HG03460 (cell line): Measurements from ENCODE around the gene HCFC1.

Experiments used
- ATAC-seq: cut with Tn5 transposase; IDR thresholded peaks from one replicate; pipeline ENCODE4 v1.9.1; 2021; ENCODE audit not compliant: unreplicated experiment

The HCFC1 gene

DNA sequence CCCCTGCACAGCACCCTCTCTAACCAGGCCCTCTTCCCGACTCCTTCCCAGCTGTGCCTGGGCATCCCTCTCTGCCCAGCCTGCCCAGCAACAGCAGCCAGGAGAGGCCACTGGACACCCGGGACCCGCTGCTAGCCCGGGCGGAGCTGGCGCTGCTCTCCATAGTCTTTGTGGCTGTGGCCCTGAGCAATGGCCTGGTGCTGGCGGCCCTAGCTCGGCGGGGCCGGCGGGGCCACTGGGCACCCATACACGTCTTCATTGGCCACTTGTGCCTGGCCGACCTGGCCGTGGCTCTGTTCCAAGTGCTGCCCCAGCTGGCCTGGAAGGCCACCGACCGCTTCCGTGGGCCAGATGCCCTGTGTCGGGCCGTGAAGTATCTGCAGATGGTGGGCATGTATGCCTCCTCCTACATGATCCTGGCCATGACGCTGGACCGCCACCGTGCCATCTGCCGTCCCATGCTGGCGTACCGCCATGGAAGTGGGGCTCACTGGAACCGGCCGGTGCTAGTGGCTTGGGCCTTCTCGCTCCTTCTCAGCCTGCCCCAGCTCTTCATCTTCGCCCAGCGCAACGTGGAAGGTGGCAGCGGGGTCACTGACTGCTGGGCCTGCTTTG, 66.0 kb downstream of the HCFC1 start:
- ATAC-seq: no peak

DNA sequence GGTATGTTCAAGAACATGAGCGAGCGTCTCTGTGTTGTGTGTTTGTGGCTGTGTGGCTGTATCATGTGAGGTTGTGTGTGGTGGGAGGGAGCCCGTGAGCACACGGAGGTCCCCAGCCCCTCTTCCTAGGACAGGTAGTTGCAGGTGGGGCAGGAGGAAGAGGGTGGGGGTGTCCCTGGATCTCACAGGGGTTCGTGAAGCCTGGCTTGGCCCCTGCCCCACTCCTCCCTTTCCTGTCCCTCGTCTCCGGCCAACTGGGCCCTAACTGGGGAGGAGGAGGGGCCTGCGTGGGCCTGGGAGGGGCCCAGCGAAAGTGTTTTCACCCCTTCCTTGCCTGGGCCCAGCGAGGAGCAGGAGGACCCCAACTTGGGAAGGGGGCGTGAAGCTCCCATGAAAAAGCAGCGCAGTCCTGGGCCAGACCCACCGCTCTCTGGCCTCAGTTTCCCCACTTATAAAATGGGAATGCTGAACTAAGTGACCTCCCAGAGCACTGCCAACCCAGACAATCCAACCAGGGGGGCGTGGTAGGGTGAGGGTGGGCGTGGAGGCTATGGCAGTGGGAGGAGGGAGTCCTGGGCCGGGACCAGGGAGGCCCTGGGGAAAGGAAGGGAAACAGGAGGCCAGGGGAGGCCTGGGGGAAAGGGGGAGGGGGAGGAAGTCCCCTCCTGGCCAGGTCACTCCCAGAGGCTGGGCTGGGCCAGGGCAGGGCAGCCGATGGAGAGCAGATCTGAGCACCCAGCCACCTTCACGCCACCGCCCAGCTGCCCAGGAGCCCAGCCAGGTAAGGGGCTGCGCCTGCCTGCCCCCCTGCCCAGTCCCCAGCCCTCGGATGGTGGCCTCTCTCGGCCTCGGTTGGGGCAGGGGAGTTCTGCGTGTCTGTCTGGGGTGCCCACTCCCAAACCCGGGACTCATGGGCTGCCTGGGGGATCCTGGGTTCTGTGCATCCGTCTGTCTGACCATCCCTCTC, 67.3 kb downstream of the HCFC1 start, which contains the start of gene AVPR2:
Gene AVPR2, plus strand, starts transcription at position 683 of the 967 bp plus-strand sequence. CDS start 473 bp downstream, outside the sequence.
- no peak for ATAC-seq

DNA sequence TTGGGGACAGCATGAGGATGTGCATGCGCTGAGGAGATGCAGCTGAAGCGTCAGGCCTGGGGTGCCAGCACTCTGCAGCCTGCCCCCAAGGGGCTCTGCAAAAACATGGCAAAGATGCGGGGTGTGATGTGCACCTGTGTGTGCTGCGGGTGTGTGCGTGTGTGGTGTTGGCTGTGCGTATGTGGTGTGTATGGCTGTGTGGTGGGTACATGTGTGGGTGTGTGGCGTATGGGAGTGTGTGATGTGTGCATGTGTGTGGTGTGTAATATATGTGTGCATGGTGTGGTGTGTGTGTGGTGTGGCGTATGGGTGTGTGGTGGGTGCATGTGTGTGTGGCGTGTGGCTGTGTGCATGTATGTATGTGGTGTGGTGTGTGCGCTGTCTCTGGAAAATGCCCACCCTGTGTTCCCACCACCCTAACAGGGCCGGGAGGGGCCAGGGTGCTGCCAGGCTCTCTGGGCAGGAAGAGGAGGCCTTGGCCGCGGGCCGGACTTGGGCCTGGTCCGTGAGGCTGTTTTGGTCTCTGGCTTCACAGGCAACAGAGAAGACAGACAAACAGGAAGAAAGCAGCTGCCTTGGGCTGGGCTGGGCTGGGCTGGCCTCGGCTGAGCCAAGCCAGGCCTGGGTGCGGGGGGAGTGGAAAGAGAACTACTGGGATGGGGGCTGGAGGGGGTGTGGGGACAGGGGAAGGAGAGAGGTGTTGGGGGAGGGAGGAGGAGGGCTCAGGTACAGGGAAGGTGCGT, 68.2 kb downstream of the HCFC1 start:
- ATAC-seq: no peak

GRCh38 chrX:153902385-153902784, 69.2 kb downstream of the HCFC1 start:
- ATAC-seq: no peak

DNA sequence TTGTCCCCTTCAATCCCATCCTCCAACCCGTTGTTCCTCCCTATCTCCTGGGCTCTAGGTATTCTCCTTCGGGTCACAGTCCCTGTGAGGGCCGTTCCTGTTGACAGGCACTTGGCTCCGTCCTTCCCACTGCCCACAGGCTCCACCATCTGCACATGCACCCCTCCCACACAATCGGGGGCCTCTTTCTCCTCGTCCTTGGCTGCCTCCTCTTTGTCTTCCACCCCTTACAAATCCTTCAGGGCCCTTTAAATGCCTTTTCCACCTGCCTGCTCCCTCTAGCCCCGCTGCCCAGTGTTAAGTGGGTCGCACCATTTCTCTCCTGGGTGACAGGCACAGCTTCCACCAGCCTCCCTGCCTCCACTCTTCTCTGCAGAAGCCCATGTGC, 69.9 kb downstream of the HCFC1 start:
- ATAC-seq: no peak

DNA sequence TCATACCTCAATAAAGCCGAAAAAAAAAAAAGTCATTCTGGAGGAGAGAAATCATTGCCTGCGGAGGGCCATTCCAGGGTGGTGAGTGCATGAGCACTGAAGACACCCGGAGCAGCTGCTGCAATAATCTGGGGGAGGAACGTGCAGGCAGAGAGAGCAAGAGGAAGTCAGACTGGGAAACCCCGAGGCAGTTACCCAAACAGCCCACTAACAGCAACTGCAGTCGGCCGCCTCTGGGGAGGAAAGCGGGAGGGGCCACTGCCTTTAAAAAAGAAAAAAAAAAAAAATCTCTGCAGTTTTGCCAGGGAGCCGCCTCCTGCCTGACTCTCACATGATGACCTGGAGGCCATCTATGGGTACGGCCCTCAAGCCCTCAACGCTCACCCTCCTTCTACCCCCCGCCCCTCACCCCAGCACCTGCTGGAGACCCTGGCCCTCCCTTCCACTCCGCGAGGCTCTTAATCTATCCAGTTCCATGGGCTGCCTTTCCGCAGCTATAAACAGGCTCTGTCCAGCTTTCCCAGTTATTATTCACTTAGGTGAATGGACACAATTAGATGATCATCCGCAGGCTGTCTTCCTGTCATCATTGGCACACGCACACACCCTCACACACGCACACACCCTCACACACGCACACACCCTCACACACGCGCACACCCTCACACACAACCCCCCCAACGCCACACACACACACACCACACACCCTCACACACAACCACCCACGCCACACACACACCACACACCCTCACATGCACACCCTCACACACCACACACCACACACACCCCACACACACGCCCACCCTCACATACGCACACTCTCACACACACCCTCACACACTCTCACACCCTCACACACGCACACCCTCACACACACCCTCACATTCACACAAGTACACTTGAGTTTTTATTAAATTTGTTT, 70.5 kb downstream of the HCFC1 start:
- peak; percentile 78 for ATAC-seq

- ATAC-seq: no peak
Observed at GRCh38 chrX:153897899-153898298, 73.7 kb downstream of the HCFC1 start.
